MG63 (cell line): ENCODE measurements around the gene TRAT1. TPM values are rescaled to one million over a fixed set of nuclear protein-coding genes. Genes with fewer than 3 reads are reported as not detected.

Experiments used
- DNase-seq: peaks from one replicate; pipeline ENCODE4 v3.0.0-alpha.2; 2020
- H3K27me3 ChIP-seq: fragments of 250-450 bp; sonication (Bioruptor Pico); 2 replicates; pipeline ENCODE4 v1.5.1; 2020; ENCODE audit warnings: mild to moderate bottlenecking, moderate library complexity
- H3K36me3 ChIP-seq: fragments of 250-450 bp; sonication (Bioruptor Pico); 2 replicates; pipeline ENCODE4 v1.5.1; 2020; ENCODE audit warnings: mild to moderate bottlenecking, moderate library complexity
- H3K4me3 ChIP-seq: fragments of 250-450 bp; sonication (Bioruptor Pico); 2 replicates; pipeline ENCODE4 v1.5.1; 2020; ENCODE audit warnings: mild to moderate bottlenecking, moderate library complexity
- H3K9me3 ChIP-seq: fragments of 250-450 bp; sonication (Bioruptor Pico); 2 replicates; pipeline ENCODE4 v1.5.1; 2020; ENCODE audit warnings: mild to moderate bottlenecking, moderate library complexity
- total RNA-seq: library from RNA; depleted of rRNA; stranded (reverse); fragments of >200 nt; shearing (Covaris generic); gene quantifications from 2 replicates; pipeline ENCODE4 v1.2.3, GENCODE V29; 2014; ENCODE audit warnings: low replicate concordance

TRAT1 gene
- total RNA-seq, 1 experiment from 2014 or later, result not detected

DNA sequence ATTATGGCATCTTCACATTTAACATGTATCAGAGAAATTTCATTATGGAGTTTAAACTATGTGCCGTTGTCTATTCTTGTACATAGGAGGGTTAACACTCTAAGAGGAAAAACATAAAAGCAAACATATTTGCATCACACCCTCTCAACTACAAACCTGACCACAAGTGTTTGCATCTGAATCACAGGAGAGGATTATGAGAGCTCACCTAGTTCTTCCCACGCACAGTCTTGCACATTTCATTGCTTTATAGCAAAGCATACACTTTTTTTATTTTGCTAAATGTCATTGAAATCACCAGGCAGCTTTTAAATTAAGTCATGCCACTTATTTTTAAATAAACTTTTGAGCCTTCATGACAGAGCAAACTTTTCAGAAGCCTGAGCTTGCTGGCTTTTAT is 12.5 kb downstream of the TRAT1 start:
- H3K9me3 ChIP-seq, result no peaks in the 10 kb centered on the region
- peaks cover 5% of the 10 kb centered on the region; the same call in 1 of the 2 replicates for H3K27me3 ChIP-seq
- no peak for DNase-seq
- no peaks in the 10 kb centered on the region for H3K36me3 ChIP-seq
- H3K4me3 ChIP-seq, result no peak overlapping the region

DNA sequence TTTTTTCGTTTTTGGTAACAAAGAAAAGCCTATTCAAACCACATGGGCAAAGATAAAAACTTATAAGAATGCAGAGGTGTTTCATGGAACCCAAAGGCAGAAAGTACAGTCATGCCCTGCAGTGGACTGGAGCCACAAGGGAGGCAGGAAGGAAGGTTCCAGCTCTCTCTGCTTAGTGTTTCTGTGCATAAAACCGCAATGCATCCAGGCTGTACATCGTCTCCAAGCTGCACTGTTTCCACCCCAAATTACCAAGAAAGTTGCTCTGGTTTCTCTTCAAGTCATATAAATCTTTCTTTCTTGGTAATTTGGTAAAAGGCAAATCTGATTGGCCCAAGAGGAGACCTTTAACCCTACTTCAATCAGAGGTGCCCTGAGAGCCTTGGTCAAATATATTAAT is 15.8 kb downstream of the TRAT1 start:
- H3K4me3 ChIP-seq, result no peak overlapping the region
- peaks cover 9% of the 10 kb centered on the region for H3K27me3 ChIP-seq
- no peak for DNase-seq
- no peaks in the 10 kb centered on the region for H3K36me3 ChIP-seq
- no peaks in the 10 kb centered on the region for H3K9me3 ChIP-seq

DNA sequence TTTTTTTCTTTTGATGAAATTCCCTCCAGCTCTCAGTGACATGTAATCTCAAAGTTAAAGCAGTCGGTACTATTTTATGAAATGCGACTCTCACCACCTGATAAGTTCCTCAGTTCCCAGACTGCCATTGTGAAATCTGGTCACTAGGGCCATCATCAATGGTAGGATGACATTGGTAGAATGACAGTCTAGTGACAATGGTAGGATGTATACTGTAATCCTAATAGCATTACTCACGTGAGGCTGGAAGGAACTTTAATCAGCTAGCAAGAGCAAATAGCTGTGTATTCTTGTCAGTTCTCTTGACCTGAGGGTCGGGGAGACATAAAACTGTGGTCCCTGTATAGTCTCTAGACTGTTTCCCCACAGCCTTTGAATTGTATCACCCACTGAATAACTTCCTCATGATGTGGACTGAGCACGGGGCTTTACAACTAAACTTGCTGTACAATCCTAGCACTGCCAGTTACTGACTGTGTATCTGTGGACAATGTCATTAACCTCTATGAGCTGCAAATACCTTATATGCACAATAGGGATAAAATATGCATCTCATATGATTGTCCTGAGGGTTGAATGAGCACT is 23.2 kb downstream of the TRAT1 start:
- H3K4me3 ChIP-seq, result no peak overlapping the region
- no peak for DNase-seq
- H3K27me3 ChIP-seq, result peaks cover 4% of the 10 kb centered on the region; the same call in 1 of the 2 replicates
- no peaks in the 10 kb centered on the region; the same call in 1 of the 2 replicates for H3K9me3 ChIP-seq
- H3K36me3 ChIP-seq, result no peaks in the 10 kb centered on the region

DNA sequence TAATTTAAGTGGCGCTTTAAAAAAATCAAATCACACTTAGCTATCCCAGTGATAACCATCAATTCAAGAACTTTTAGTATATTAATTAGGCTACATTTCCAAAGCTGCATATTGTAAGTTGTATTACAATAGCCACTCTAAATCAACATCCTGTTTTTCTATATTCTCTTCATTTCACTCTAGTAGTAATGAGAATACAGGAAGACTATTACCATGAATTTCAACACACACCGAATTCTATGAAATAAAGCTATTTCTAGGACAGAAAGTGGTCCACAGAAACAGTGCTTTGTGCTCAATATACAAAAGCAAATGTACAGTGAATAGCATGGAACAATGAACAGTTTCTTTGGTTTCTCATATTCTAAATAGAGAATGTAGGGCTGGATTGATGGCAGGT is 24.6 kb downstream of the TRAT1 start:
- H3K36me3 ChIP-seq, result no peaks in the 10 kb centered on the region
- H3K4me3 ChIP-seq, result no peak overlapping the region
- H3K9me3 ChIP-seq, result no peaks in the 10 kb centered on the region; the same call in 1 of the 2 replicates
- H3K27me3 ChIP-seq, result no peaks in the 10 kb centered on the region
- no peak for DNase-seq

DNA sequence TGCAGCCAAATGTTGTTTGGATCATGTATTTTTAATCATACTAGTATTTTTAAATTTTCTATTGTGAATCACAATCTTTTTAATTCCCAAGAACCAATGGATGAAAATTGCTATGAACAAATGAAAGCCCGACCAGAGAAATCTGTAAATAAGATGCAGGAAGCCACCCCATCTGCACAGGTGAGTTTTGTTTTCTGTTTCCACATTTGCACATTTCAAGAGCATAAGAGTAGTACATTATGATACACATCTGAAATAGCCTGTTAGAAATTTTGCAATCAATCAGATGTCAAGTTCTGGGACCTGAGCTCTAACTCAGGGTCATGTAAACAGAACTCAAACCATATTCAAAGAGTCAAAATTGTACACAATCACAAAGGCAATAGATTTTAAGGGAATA is 26.5 kb downstream of the TRAT1 start:
- DNase-seq, result no peak
- Histone ChIP-seq H3K9me3 (no peaks in the 10 kb centered on the region; the same call in 1 of the 2 replicates), H3K4me3 (no peak overlapping the region), H3K36me3 (no peaks in the 10 kb centered on the region), H3K27me3 (no peaks in the 10 kb centered on the region)

DNA sequence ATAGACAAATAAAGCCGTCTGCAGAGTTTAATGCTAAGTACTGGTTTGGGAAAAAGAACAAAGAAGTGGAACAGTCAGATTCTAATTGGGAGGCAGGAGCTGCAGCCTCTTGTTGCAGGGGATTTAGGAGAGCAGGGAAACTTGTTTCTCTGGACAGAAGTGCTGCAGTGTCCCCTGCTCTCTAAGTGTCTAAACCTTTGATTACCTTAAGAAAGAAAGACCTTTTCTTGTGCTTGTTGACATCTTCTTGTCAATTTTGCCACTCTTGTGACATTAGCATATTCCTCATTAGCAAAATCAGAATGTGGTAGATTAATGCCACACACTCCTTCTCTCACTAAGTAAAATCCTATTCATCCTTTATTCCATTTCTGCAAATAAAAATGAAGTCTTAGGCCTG is 38.8 kb downstream of the TRAT1 start:
- H3K4me3 ChIP-seq, result no peak overlapping the region
- no peak for DNase-seq
- H3K27me3 ChIP-seq, result no peaks in the 10 kb centered on the region

DNA sequence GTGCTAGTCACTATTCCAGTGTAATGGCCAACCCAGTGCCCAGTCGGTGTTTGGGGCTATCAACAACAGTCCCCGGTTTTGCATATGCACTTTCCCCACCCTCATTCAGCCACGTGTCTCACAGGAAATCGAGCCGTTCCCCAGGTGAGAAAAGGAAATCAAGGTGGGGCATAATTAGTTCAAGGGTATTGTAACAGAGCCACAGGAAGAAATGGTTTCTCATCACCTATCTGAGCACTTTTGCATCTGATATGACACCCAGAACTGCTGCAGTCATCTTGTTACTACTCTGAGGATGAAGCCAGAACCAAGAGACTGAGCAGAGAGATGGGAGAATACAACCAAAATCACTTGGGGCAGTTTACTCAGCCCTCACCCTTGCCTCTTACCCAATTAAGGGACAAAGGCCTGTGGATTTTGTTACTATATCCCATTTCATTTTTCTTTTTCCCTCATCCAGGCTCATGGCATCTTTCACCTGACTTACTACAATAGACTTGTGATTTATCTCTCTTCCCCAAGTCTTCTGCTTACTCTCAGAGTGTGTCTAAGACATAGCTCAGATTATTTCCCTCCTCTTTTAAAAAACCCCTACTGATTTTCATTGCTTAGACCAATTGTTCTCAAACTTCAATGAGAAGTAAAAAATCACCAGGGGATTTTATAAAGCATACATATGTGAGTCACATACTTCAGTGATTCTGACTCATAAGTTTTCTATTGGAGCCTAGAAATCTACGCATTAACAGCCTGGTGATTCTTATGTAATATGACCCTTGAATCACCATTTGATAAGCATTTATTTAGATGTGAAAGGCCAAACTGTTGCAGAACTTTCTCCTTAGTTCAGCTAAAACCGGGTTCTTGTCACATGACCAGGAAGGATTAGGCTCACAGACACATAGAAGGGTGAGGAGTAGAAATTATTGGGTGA is 40.5 kb downstream of the TRAT1 start:
- Histone ChIP-seq H3K27me3 (no peaks in the 10 kb centered on the region), H3K36me3 (no peaks in the 10 kb centered on the region), H3K9me3 (peaks cover 3% of the 10 kb centered on the region; the same call in 1 of the 2 replicates), H3K4me3 (no peak overlapping the region)
- DNase-seq, result peak; percentile 20

More for the DNA sequence above, 38.8 kb downstream of the TRAT1 start:
- Histone ChIP-seq H3K36me3 (no peaks in the 10 kb centered on the region), H3K9me3 (peaks cover 3% of the 10 kb centered on the region; the same call in 1 of the 2 replicates)

DNA sequence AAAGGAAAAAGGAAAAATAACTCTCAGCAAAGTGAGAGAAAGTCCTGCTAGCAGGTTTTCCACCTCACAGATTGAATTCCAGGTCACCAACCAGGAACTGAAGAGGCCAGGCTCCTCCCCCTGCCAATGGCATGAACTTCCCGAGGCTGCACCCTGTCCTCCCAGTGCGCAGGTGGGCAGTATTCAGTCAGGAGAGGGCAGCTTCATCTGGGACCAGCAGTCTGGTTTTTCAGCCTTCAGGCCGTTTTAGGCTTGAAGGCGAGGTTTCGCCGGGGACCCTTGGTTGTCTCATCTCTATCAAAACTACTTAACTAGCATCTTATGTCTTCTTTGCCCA is 41.2 kb downstream of the TRAT1 start:
- Histone ChIP-seq H3K9me3 (peaks cover 3% of the 10 kb centered on the region; the same call in 1 of the 2 replicates), H3K4me3 (no peak overlapping the region), H3K27me3 (no peaks in the 10 kb centered on the region), H3K36me3 (no peaks in the 10 kb centered on the region)
- DNase-seq, result no peak

DNA sequence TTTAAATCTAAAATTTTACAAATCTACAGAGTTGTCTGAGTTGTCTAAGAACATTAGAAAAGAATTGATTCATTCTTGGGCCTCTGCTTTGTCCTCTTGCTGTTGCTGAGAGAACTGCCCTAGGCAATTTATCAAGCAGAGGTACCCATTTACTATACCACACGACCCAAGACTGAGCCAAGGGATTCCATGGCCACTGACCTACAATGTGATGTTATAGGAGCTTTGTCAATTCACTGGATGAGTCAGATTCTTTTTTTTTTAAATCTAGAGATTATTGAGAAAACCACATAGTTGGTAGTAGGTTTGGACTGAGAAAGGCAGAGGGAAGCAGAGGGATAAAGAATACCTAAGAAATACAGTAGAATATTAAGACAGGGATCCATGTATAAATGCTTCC is 55.3 kb downstream of the TRAT1 start:
- Histone ChIP-seq H3K4me3 (no peak overlapping the region), H3K27me3 (no peaks in the 10 kb centered on the region), H3K36me3 (no peaks in the 10 kb centered on the region), H3K9me3 (no peaks in the 10 kb centered on the region)
- peak; percentile 11 for DNase-seq

DNA sequence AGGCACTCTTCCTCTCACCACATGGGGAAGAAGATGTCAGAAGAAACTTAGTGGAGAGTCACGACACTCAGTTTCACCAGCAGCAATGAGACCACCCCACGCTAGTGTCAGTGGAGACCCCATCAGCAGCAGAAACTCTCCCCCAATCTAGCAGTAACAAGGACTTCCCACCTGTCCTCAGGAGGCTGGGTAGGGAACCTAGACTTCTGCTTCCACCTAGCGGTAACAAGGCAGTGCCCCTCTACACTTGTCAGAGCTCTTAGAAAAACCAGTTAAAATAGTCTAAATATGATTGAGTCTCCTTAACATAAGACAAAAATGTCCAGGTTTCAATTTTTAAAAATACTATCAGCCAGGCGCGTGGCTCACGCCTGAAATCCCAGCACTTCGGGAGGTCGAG is 57.3 kb downstream of the TRAT1 start:
- H3K27me3 ChIP-seq, result no peaks in the 10 kb centered on the region
- no peaks in the 10 kb centered on the region for H3K36me3 ChIP-seq
- H3K4me3 ChIP-seq, result no peak overlapping the region
- no peaks in the 10 kb centered on the region for H3K9me3 ChIP-seq
- no peak for DNase-seq

DNA sequence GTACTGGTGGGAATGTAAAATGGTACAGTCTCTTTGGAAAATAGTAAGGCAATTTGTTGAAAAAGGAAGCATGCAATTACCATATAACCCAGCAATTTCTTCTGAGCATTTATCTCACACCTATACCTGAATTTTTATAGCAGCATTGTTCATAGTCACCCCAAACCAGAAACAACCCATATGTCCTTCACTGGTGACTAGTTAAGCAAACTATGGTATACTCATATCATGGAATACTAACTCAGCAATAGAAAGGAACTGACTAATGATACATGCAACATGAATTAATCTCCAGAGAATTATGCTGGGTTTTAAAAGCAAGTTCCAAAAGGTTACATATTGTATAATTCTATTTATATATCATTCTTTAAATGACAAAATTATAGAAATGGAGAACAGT is 60.2 kb downstream of the TRAT1 start:
- no peaks in the 10 kb centered on the region for H3K9me3 ChIP-seq
- no peak for DNase-seq
- no peaks in the 10 kb centered on the region for H3K27me3 ChIP-seq
- H3K36me3 ChIP-seq, result no peaks in the 10 kb centered on the region
- H3K4me3 ChIP-seq, result no peak overlapping the region

DNA sequence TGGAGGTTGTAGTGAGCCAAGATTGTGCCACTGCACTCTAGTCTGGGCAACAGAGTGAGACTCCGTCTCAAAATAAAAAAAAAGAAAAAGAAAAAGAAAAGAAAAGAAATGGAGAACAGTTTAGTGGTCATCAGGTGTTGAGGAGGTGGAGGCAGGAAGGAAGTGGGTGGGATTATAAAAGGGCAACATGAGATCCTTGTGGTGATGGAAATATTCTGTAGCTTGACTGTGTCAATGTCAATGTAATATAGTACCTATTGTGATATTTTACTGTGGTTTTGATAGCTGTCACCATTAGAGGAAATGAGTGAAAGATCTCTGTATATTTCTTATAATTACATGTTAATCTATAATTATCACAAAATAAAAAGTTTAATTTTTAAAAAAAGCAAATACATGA is 60.8 kb downstream of the TRAT1 start:
- DNase-seq, result no peak
- no peaks in the 10 kb centered on the region for H3K27me3 ChIP-seq

DNA sequence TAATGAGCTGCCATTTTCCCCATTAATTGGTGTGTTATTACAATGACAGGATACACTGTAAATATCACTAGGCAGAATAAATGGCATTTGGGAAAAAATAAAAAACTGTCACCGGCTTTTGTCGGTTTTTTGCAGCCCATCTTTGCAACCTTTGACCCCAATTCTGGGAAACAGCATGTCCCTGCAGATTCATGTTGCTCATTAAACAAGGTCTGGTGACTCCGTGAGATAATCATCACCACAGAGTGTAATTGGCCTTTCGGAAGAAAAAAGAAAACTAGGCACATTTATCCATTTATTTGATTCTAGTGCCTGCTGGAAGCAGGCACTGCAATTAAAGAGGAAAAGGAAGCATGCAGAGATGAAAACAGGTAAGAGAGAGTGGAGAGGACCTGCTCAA is 64.5 kb downstream of the TRAT1 start:
- H3K36me3 ChIP-seq, result no peaks in the 10 kb centered on the region
- no peak overlapping the region for H3K4me3 ChIP-seq
- DNase-seq, result no peak
- H3K27me3 ChIP-seq, result no peaks in the 10 kb centered on the region
- H3K9me3 ChIP-seq, result no peaks in the 10 kb centered on the region

More for the DNA sequence above, 60.8 kb downstream of the TRAT1 start:
- no peaks in the 10 kb centered on the region for H3K36me3 ChIP-seq
- H3K4me3 ChIP-seq, result no peak overlapping the region
- no peaks in the 10 kb centered on the region for H3K9me3 ChIP-seq

DNA sequence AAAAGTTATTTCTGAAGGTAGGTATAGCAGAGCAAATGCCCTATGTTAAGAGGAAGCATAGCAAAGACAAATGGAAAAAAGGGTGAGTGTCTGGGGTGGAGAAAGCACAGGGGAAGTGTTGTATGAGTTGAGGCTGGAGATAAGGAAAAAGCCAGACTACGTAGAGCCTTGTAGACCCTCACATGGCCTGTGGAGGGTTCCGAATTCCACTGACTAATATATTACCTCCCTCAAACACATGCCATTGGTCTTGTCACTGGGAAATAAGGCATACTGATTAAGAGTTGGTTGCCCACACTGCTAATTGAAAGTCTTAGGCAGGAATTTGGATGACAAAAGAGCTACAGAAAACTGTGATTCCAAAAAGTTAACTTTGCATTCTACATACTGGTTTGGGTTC is 65.2 kb downstream of the TRAT1 start:
- Histone ChIP-seq H3K9me3 (no peaks in the 10 kb centered on the region), H3K36me3 (no peaks in the 10 kb centered on the region), H3K27me3 (no peaks in the 10 kb centered on the region), H3K4me3 (no peak overlapping the region)
- no peak for DNase-seq

DNA sequence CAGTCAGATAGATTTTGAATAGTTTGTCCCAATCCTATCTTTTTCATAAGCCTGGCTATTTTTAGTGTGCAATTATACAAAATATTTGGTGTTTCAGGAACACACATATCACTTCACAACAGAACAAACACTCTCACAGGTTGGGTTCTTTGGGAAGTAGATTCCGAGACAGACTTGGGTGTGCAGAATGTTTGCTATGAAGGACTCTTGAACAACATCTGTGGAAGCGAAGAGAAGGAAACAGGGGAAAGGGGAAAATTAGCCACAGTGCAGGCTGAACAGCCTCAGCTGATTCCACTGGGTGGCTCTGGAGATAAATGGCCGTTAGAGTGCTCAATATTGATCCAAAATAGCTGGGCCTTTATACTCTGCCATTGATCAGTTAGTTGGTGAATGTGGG is 69.2 kb downstream of the TRAT1 start:
- no peak for DNase-seq
- Histone ChIP-seq H3K9me3 (no peaks in the 10 kb centered on the region), H3K36me3 (no peaks in the 10 kb centered on the region)

DNA sequence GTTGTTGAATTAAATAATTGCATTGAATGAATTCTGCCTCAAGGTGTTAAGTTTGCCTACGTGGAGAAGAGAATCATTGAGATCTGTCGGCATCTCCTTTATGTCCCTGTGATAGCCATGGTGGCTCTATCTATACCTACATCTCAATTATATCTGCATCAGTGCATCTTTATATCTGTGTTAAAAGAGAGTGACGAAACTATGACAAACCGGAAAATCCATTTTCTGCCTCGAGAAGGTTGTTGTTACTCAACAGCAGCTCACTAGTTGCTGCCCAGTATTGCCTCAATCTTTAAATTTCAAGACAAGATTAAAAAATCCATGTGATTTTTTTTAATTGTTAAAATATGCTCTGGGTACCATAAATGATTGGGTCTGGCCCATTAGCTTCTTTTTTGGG is 72.4 kb downstream of the TRAT1 start:
- DNase-seq, result no peak
- Histone ChIP-seq H3K4me3 (no peak overlapping the region), H3K9me3 (no peaks in the 10 kb centered on the region), H3K36me3 (no peaks in the 10 kb centered on the region), H3K27me3 (no peaks in the 10 kb centered on the region)

More for the DNA sequence above, 69.2 kb downstream of the TRAT1 start:
- Histone ChIP-seq H3K27me3 (no peaks in the 10 kb centered on the region), H3K4me3 (no peak overlapping the region)

DNA sequence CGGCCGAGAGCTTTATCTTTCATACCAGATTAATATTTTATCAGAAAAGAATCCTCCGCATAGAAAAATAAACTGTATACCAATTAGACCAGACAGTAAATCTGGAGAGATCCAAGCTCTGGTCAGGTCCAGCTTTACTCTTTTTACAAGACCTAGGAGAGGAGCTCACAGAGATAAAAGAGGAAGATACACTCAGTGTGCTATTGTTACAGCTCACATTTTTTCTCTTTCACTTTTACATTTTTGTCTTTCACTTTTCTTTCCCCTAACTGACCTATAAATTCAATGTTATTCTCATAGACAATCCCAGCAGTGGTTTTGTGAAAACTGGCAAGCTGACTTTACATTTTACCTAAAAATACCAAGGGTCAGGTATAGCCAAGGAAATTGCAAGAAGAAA is 75.3 kb downstream of the TRAT1 start:
- no peaks in the 10 kb centered on the region for H3K9me3 ChIP-seq
- no peaks in the 10 kb centered on the region for H3K36me3 ChIP-seq
- no peak for DNase-seq
- no peaks in the 10 kb centered on the region for H3K27me3 ChIP-seq
- no peak overlapping the region for H3K4me3 ChIP-seq

DNA sequence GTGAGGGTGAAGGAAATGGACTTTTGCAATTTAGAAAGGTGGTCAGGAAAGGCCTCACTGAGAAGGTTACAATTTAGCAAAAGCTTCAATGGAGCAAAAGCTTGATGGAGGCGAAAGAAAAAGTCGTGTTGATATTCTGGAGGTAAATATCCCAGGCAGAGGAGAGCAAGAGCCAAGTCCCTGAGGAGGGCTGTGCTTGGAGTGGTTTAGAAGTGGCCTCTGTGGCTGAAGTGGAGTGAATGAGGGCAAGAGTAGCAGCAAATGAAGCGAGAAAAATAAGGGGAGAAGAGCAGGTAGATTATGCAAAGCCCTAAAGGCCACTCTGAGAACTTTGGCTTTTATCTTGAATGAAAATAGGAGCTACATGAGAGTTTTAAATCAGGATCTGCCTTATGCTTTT is 76.9 kb downstream of the TRAT1 start:
- Histone ChIP-seq H3K36me3 (no peaks in the 10 kb centered on the region), H3K4me3 (no peak overlapping the region), H3K9me3 (no peaks in the 10 kb centered on the region), H3K27me3 (no peaks in the 10 kb centered on the region)
- DNase-seq, result no peak
